ENCODE results near the gene MT1E. TPM values are rescaled to one million over a fixed set of nuclear protein-coding genes. Genes with fewer than 3 reads are reported as not detected.
"Not testable (repeated sequence)": the region's sequence is repeated elsewhere in the genome, so short reads cannot be mapped to it uniquely, and the experiment has no call there.

The MT1E gene
- total RNA-seq, 1 experiment from 2014 or later, result 25.9 TPM

DNA sequence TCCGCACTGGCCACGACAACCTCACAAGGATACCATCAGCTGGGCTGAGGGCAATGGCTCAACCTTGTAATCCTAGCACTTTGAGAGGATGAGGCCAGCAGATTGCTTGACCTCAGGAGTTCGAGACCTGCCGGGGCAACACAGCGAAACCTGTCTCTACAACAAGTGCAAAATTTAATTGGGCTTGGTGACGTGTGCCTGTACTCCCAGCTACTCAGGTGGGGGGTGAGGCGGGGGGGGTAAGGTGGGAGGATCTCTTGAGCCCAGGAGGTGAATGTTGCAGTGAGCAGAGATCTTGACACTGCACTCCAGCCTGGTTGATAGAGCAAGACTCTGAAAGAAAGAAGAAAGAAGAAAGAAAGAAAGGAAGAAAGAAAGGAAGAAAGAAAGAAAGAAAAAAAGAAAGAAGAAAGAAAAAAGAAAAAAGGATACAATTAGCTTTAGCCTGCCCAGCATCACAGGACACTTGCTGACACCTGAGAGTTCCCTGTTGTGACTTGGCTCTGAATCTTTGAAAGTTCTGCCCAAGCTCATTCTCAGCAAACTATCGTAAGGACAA, 5.2 kb upstream of the MT1E start:
- no peak overlapping the region for H3K4me2 ChIP-seq (ENCODE audit: insufficient read depth, insufficient read length, low read length)
- no peak overlapping the region for H3K56ac ChIP-seq (ENCODE audit: insufficient read length, low read depth, low read length)
- no peak overlapping the region for H3K14ac ChIP-seq (ENCODE audit: insufficient read depth, low read length)
- no peak overlapping the region for H4K8ac ChIP-seq (replicated peaks; ENCODE audit: insufficient read length, low read depth, low read length)
- H4K91ac ChIP-seq (ENCODE audit: insufficient read length, low read depth, low read length), result no peak overlapping the region
- no peak overlapping the region for H3K4ac ChIP-seq (ENCODE audit: low read depth, low read length)
- Mint-ChIP-seq H3K4me1 (peaks cover 54 to 65% of the 10 kb centered on the region in 2 experiments), H3K27me3 (ENCODE audit: low read depth) (peaks cover 94% of the 10 kb centered on the region), H3K27ac (no peak overlapping the region), H3K9me3 (peaks cover 3 to 19% of the 10 kb centered on the region in 2 experiments; a peak in 3 of 5 replicates), H3K4me3 (no peak overlapping the region), H3K36me3 (ENCODE audit: insufficient read depth in 1 of 3, low read depth in 3 of 3) (peaks cover 5 to 8% (median 5%) of the 10 kb centered on the region in 3 experiments)
- TF ChIP-seq, protein P1, sequence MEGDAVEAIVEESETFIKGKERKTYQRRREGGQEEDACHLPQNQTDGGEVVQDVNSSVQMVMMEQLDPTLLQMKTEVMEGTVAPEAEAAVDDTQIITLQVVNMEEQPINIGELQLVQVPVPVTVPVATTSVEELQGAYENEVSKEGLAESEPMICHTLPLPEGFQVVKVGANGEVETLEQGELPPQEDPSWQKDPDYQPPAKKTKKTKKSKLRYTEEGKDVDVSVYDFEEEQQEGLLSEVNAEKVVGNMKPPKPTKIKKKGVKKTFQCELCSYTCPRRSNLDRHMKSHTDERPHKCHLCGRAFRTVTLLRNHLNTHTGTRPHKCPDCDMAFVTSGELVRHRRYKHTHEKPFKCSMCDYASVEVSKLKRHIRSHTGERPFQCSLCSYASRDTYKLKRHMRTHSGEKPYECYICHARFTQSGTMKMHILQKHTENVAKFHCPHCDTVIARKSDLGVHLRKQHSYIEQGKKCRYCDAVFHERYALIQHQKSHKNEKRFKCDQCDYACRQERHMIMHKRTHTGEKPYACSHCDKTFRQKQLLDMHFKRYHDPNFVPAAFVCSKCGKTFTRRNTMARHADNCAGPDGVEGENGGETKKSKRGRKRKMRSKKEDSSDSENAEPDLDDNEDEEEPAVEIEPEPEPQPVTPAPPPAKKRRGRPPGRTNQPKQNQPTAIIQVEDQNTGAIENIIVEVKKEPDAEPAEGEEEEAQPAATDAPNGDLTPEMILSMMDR (conservative IDR thresholded peaks at IDR 0.05), result no peak
- H4K20me1 ChIP-seq (ENCODE audit: control insufficient read depth, insufficient read depth, insufficient read length), result no peaks in the 10 kb centered on the region
- H3K79me1 ChIP-seq (ENCODE audit: insufficient read depth, low read depth, low read length, poor library complexity, severe bottlenecking), result no peaks in the 10 kb centered on the region
- no peak overlapping the region for H2AFZ ChIP-seq (ENCODE audit: low read length)
- no CpG with 5 or more reads among the region's 8 CpGs for WGBS (ENCODE audit: extremely low coverage, insufficient read length, low lambda C conversion rate)
- no peak overlapping the region for H2BK5ac ChIP-seq (ENCODE audit: insufficient read length, low read length)
- H2BK12ac ChIP-seq (ENCODE audit: insufficient read length, low read depth, low read length), result no peak overlapping the region
- no peak overlapping the region for H3K23ac ChIP-seq (ENCODE audit: insufficient read length, low read depth, low read length)
- no peaks in the 10 kb centered on the region; the same call in 1 of the 2 replicates for H3K4me1 ChIP-seq (ENCODE audit: insufficient read depth, low read length)
- peaks cover 14% of the 10 kb centered on the region for H3K23me2 ChIP-seq (ENCODE audit: insufficient read length, low read depth, low read length, poor library complexity, severe bottlenecking)
- no peak overlapping the region for H2BK15ac ChIP-seq (ENCODE audit: low read depth, low read length)
- H2AK5ac ChIP-seq (ENCODE audit: insufficient read length, low read length), result no peak overlapping the region
- H2BK20ac ChIP-seq (ENCODE audit: low read depth, low read length, poor library complexity, severe bottlenecking), result no peak overlapping the region
- no peak overlapping the region for H3K9ac ChIP-seq (ENCODE audit: extremely low read depth, insufficient read length, low read length)
- no peaks in the 10 kb centered on the region for H3K79me2 ChIP-seq (ENCODE audit: insufficient read depth, low read length)
- H3T11ph ChIP-seq (ENCODE audit: low read length), result no peak overlapping the region
- no peak for DNase-seq
- no peak overlapping the region for H2BK120ac ChIP-seq (ENCODE audit: low read depth, low read length, poor library complexity, severe bottlenecking)
- no peak overlapping the region for H3K18ac ChIP-seq (ENCODE audit: insufficient read length, low read depth, low read length)
- H3K9me3 ChIP-seq (ENCODE audit: control insufficient read depth, low read depth, low read length), result peaks cover 6% of the 10 kb centered on the region
- H3K27me3 ChIP-seq (ENCODE audit: insufficient read depth, low read length), result peaks cover 59% of the 10 kb centered on the region
- H3K27ac ChIP-seq (ENCODE audit: insufficient read length, low read depth, low read length), result no peak overlapping the region
- H4K5ac ChIP-seq (ENCODE audit: insufficient read length, low read depth, low read length), result no peak overlapping the region

DNA sequence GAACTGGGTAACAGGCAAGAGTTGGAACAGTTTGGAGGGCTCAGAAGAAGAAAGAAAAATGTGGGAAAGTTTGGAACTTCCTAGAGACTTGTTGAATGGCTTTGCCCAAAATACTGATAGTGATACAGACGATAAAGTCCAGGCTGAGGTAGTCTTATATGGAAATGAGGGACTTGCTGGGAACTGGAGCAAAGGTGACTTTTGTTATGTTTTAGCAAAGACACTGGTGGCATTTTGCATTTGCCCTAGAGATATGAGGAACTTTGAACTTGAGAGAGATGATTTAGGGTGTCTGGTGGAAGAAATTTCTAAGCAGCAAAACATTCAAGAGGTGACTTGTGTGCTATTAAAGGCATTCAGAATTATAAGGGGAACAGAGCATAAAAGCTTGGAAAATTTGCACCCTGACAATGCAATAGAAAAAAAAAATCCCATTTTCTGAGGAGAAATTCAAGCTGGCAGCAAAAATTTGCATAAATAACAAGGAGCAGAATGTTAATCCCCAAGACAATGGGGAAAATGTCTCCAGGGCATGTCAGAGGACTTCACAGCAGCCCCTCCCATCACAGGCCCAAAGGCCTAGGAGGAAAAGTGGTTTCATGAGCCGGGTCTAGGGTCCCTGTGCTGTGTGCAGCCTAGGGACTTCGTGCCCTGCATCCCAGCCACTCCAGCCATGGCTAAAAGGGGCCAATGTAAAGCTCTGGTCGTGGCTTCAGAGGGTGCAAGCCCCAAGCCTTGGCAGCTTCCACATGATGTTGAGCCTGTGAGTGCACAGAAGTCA, 3.7 kb upstream of the MT1E start:
- not testable (repeated sequence) for H3K4me1 ChIP-seq (ENCODE audit: insufficient read depth, low read length); H3K4me3 Mint-ChIP-seq; H4K91ac ChIP-seq (ENCODE audit: insufficient read length, low read depth, low read length); H2BK20ac ChIP-seq (ENCODE audit: low read depth, low read length, poor library complexity, severe bottlenecking); H3K14ac ChIP-seq (ENCODE audit: insufficient read depth, low read length); H3K27ac ChIP-seq (ENCODE audit: insufficient read length, low read depth, low read length); H4K8ac ChIP-seq (replicated peaks; ENCODE audit: insufficient read length, low read depth, low read length); H3K79me2 ChIP-seq (ENCODE audit: insufficient read depth, low read length); H3K56ac ChIP-seq (ENCODE audit: insufficient read length, low read depth, low read length); H3K36me3 Mint-ChIP-seq (ENCODE audit: insufficient read depth in 1 of 3, low read depth in 3 of 3); H4K20me1 ChIP-seq (ENCODE audit: control insufficient read depth, insufficient read depth, insufficient read length); H3K4me2 ChIP-seq (ENCODE audit: insufficient read depth, insufficient read length, low read length); H2BK120ac ChIP-seq (ENCODE audit: low read depth, low read length, poor library complexity, severe bottlenecking); H2BK12ac ChIP-seq (ENCODE audit: insufficient read length, low read depth, low read length); H3T11ph ChIP-seq (ENCODE audit: low read length); H3K79me1 ChIP-seq (ENCODE audit: insufficient read depth, low read depth, low read length, poor library complexity, severe bottlenecking); H3K18ac ChIP-seq (ENCODE audit: insufficient read length, low read depth, low read length); H4K5ac ChIP-seq (ENCODE audit: insufficient read length, low read depth, low read length); H2BK15ac ChIP-seq (ENCODE audit: low read depth, low read length); H3K4ac ChIP-seq (ENCODE audit: low read depth, low read length); H2AFZ ChIP-seq (ENCODE audit: low read length); H2AK5ac ChIP-seq (ENCODE audit: insufficient read length, low read length); H3K27ac Mint-ChIP-seq; H3K23ac ChIP-seq (ENCODE audit: insufficient read length, low read depth, low read length); DNase-seq; H3K9ac ChIP-seq (ENCODE audit: extremely low read depth, insufficient read length, low read length); H3K9me3 ChIP-seq (ENCODE audit: control insufficient read depth, low read depth, low read length); H2BK5ac ChIP-seq (ENCODE audit: insufficient read length, low read length)
- H3K4me1 Mint-ChIP-seq, result peaks cover 59 to 73% of the 10 kb centered on the region in 2 experiments
- Histone ChIP-seq H3K23me2 (ENCODE audit: insufficient read length, low read depth, low read length, poor library complexity, severe bottlenecking) (peaks cover 17% of the 10 kb centered on the region), H3K27me3 (ENCODE audit: insufficient read depth, low read length) (peaks cover 65% of the 10 kb centered on the region)
- peaks cover 3 to 19% of the 10 kb centered on the region in 2 experiments; a peak in 3 of 5 replicates for H3K9me3 Mint-ChIP-seq
- no CpG with 5 or more reads among the region's 4 CpGs for WGBS (ENCODE audit: extremely low coverage, insufficient read length, low lambda C conversion rate)
- H3K27me3 Mint-ChIP-seq (ENCODE audit: low read depth), result peaks cover 94% of the 10 kb centered on the region

Data from H9 (cell line).